ENCODE measurements around the gene IQCN. TPM values are rescaled to one million over a fixed set of nuclear protein-coding genes. Genes with fewer than 3 reads are reported as not detected.
A peak's percentile ranks its signal among the peaks of the same experiment; 100 is the strongest.

The IQCN gene
- total RNA-seq, 2 donors from 2014 or later, result 4.1 to 19.5 TPM

- Histone ChIP-seq H3K27me3 (replicated peaks; ENCODE audit: insufficient read depth) (peaks cover 20% of the 10 kb centered on the region), H3K4me3 (no peak overlapping the region), H3K36me3 (no peaks in the 10 kb centered on the region), H3K27ac (no peak overlapping the region), H3K4me1 (replicated peaks) (peaks cover 6% of the 10 kb centered on the region), H3K9me3 (no peaks in the 10 kb centered on the region)
- intact Hi-C loops (cut with DNase I), result no loop called here
- DNase-seq (ENCODE audit: low spot score), result no peak
- WGBS, result 80% methylated on average over 18 of the region's 18 CpGs
- TF ChIP-seq POLR2A (IDR thresholded peaks at IDR 0.05) (no peak), CTCF (IDR thresholded peaks at IDR 0.05) (no peak), POLR2AphosphoS5 (IDR thresholded peaks at IDR 0.05) (no peak)
Measured at GRCh38 chr19:18226956-18227780, 47.1 kb downstream of the IQCN start.

- H3K4me1 ChIP-seq (replicated peaks), result peaks cover 6% of the 10 kb centered on the region
- TF ChIP-seq POLR2A (IDR thresholded peaks at IDR 0.05), result no peak
- no peak for TF ChIP-seq POLR2AphosphoS5 (IDR thresholded peaks at IDR 0.05)
- TF ChIP-seq CTCF (IDR thresholded peaks at IDR 0.05), result no peak
- WGBS, result 8% methylated on average over 43 of the region's 51 CpGs
- peaks cover 17% of the 10 kb centered on the region for H3K27me3 ChIP-seq (replicated peaks; ENCODE audit: insufficient read depth)
- H3K4me3 ChIP-seq, result no peak within 1 kb of the TSS
- peak within 1 kb of the TSS in 1 of 2 donors; percentile 23 for H3K27ac ChIP-seq
- intact Hi-C loops (cut with DNase I), result no loop called here
- no peaks in the 10 kb centered on the region for H3K9me3 ChIP-seq
- no peak for DNase-seq (ENCODE audit: low spot score)
- H3K36me3 ChIP-seq, result no peaks in the 10 kb centered on the region
Measured at GRCh38 chr19:18225702-18226468, 48.4 kb downstream of the IQCN start, which contains the start of gene PDE4C. PDE4C (minus strand) TSS chr19:18226438; CDS start chr19:18226415, 23 bp downstream.

- no peak for DNase-seq (ENCODE audit: low spot score)
- no peak for TF ChIP-seq POLR2AphosphoS5 (IDR thresholded peaks at IDR 0.05)
- TF ChIP-seq CTCF (IDR thresholded peaks at IDR 0.05), result no peak
- no peak for TF ChIP-seq POLR2A (IDR thresholded peaks at IDR 0.05)
- intact Hi-C loops (cut with DNase I), result no loop called here
- 20% methylated on average over 15 of the region's 16 CpGs for WGBS
- no peaks in the 10 kb centered on the region for H3K9me3 ChIP-seq
- H3K27ac ChIP-seq, result peak overlapping the region in 1 of 2 donors; percentile 23
- H3K4me3 ChIP-seq, result no peak overlapping the region
- H3K27me3 ChIP-seq (replicated peaks; ENCODE audit: insufficient read depth), result peaks cover 17% of the 10 kb centered on the region
- no peaks in the 10 kb centered on the region for H3K36me3 ChIP-seq
- H3K4me1 ChIP-seq (replicated peaks), result peaks cover 6% of the 10 kb centered on the region
Measured at GRCh38 chr19:18225355-18225701, 48.9 kb downstream of the IQCN start.

- Histone ChIP-seq H3K27ac (peak overlapping the region in 1 of 2 donors; percentile 23), H3K4me1 (replicated peaks) (peaks cover 6% of the 10 kb centered on the region), H3K36me3 (no peaks in the 10 kb centered on the region), H3K4me3 (peak overlapping the region; percentile 9 to 22), H3K27me3 (replicated peaks; ENCODE audit: insufficient read depth) (peaks cover 17% of the 10 kb centered on the region), H3K9me3 (no peaks in the 10 kb centered on the region)
- intact Hi-C loops (cut with DNase I), result no loop called here
- peak; percentile 96 for DNase-seq (ENCODE audit: low spot score)
- peak; percentile 94 for TF ChIP-seq POLR2AphosphoS5 (IDR thresholded peaks at IDR 0.05)
- TF ChIP-seq CTCF (IDR thresholded peaks at IDR 0.05), result no peak
- WGBS, result 2% methylated on average over 70 of the region's 81 CpGs
Measured at GRCh38 chr19:18224525-18225354, 49.5 kb downstream of the IQCN start.

All from prostate gland (tissue), 2 donors.